Psoas muscle (tissue), 8 donors: ENCODE results near the gene DEUP1. TPM values are rescaled to one million over a fixed set of nuclear protein-coding genes. Genes with fewer than 3 reads are reported as not detected.

Experiments
- ATAC-seq, 4 donors: fragments of 200-7000 bp; cut with Tn5 transposase; one replicate each; pipeline ENCODE4 v1.9.1; 2020; ENCODE audit warnings: moderate library complexity in 3 of 4, mild to moderate bottlenecking in 2 of 4
- DNase-seq, 2 donors: peaks; one replicate each; pipeline ENCODE4 v3.0.0-alpha.2; 2020
- H3K27ac ChIP-seq: fragments of 200-600 bp; one replicate; pipeline ENCODE4 v1.8.0; 2022
- H3K27me3 ChIP-seq, 3 donors: fragments of 200-600 bp in 1 of 3; one replicate each; pipeline versions ENCODE4 v1.6.1 to v1.8.0; 2013 to 2022; ENCODE audit warnings: low read length in 2 of 3, mild to moderate bottlenecking in 2 of 3, moderate library complexity in 1 of 3; ENCODE audit not compliant: insufficient read depth in 3 of 3
- H3K36me3 ChIP-seq, 2 donors: fragments of 200-600 bp in 1 of 2; one replicate each; pipeline versions ENCODE4 v1.6.1 to v1.8.0; 2013 to 2022; ENCODE audit warnings: low read depth in 1 of 2, mild to moderate bottlenecking in 1 of 2, moderate library complexity in 1 of 2; ENCODE audit not compliant: insufficient read depth in 1 of 2
- H3K4me1 ChIP-seq: fragments of 200-600 bp; one replicate; pipeline ENCODE4 v1.8.0; 2022
- H3K4me3 ChIP-seq: fragments of 200-600 bp; one replicate; pipeline ENCODE4 v1.8.0; 2022; ENCODE audit warnings: mild to moderate bottlenecking
- H3K9me3 ChIP-seq: fragments of 200-600 bp; one replicate; pipeline ENCODE4 v1.8.0; 2022
- CTCF ChIP-seq: fragments of 200-600 bp; IDR thresholded peaks from one replicate; pipeline ENCODE4 v1.8.0; 2022; ENCODE audit warnings: antibody characterized with exemption
- WGBS, 3 donors: extraction: QIAGEN DNeasy Blood & Tissue Kit; methylation state at CpG; one replicate each; pipeline versions ENCODE4 v1.1.6 to v1.1.7; 2013; 5-methylcytosine and 5-hydroxymethylcytosine counted together
- intact Hi-C, 2 donors: fragments of 100-400 bp; cut with DNase I; formaldehyde crosslinking; loops; one replicate each; pipeline versions ENCODE4 v1.11.0 to v1.14.2; 2022
- polyA plus RNA-seq, 3 donors: library from polyadenylated mRNA; stranded (reverse); fragments of 200-250 nt; gene quantifications; one replicate each; pipeline ENCODE4 v1.2.3, GENCODE V29; 2013
- total RNA-seq, 4 donors: library from RNA; stranded (reverse); fragmentation: NEBNext Ultra II Directional in 2 of 4; extraction: Animal tissue kit (Norgen Biotek cat#: 25700) in 2 of 4; gene quantifications; one replicate each; pipeline versions ENCODE4 v1.2.1 to v1.2.4, GENCODE V29; 2021 to 2023
- donor health status: healthy with polysubstance abuse.
- donor health status: DM: no; HTN: no; CAD: no; lungs with moderate emphysema.
- donor health status: Bipolar disorder and iron deficiency.
- donor health status: healthy.
- donor health status: DM: yes; HTN: yes; CAD: no.
- donor health status: DM: no; HTN: no; CAD: no.
- donor health status: DM: no; HTN: no; CAD: no.
- donor health status: DM: yes; HTN: yes; CAD: no.

DEUP1 gene
- total and polyA plus RNA-seq, 7 donors = not detected

- H3K4me1 ChIP-seq = no peaks in the 10 kb centered on the region
- H3K9me3 ChIP-seq = no peaks in the 10 kb centered on the region
- no peaks in the 10 kb centered on the region for H3K36me3 ChIP-seq
- DNase-seq (no peak), ATAC-seq (no peak)
- intact Hi-C loops = no loop called here
- H3K27me3 ChIP-seq = no peaks in the 10 kb centered on the region
- no peak overlapping the region for H3K27ac ChIP-seq
- no peak overlapping the region for H3K4me3 ChIP-seq
- 55 to 65% (median 61%) methylated on average over 3 of the region's 3 CpGs for WGBS, 3 donors
- TF ChIP-seq CTCF = no peak
Measured at GRCh38 chr11:93464927-93465540, 134.5 kb downstream of the DEUP1 start.

- no peak for DNase-seq
Measured at GRCh38 chr11:93467054-93467453, 136.5 kb downstream of the DEUP1 start.

GRCh38 chr11:93468290-93468689 is 137.7 kb downstream of the DEUP1 start:
- ATAC-seq (no peak), DNase-seq (no peak)
- no peak for TF ChIP-seq CTCF
- no peaks in the 10 kb centered on the region for H3K9me3 ChIP-seq
- no peak overlapping the region for H3K4me3 ChIP-seq
- H3K27ac ChIP-seq = no peak overlapping the region
- no peaks in the 10 kb centered on the region for H3K4me1 ChIP-seq
- intact Hi-C loops = no loop called here
- H3K36me3 ChIP-seq = no peaks in the 10 kb centered on the region
- H3K27me3 ChIP-seq = no peaks in the 10 kb centered on the region
- WGBS, 3 donors = 59 to 71% (median 65%) methylated on average over 5 of the region's 5 CpGs

More at GRCh38 chr11:93467054-93467453, 136.5 kb downstream of the DEUP1 start:
- Histone ChIP-seq H3K36me3 (no peaks in the 10 kb centered on the region), H3K9me3 (no peaks in the 10 kb centered on the region), H3K4me3 (no peak overlapping the region), H3K4me1 (no peaks in the 10 kb centered on the region), H3K27me3 (no peaks in the 10 kb centered on the region), H3K27ac (no peak overlapping the region)
- no peak for ATAC-seq
- intact Hi-C loops = no loop called here
- no peak for TF ChIP-seq CTCF
- WGBS, 3 donors = 85 to 89% (median 87%) methylated on average over 4 of the region's 4 CpGs

- Histone ChIP-seq H3K4me1 (no peaks in the 10 kb centered on the region), H3K27me3 (no peaks in the 10 kb centered on the region), H3K9me3 (no peaks in the 10 kb centered on the region), H3K27ac (no peak overlapping the region), H3K4me3 (no peak overlapping the region), H3K36me3 (peaks cover 0 to 4% of the 10 kb centered on the region in 2 donors)
- DNase-seq (no peak), ATAC-seq (no peak)
- intact Hi-C loops = no loop called here
- TF ChIP-seq CTCF = no peak
- WGBS, 3 donors = 86 to 93% (median 87%) methylated on average over 1 of the region's 1 CpG
Measured at GRCh38 chr11:93474123-93474522, 143.6 kb downstream of the DEUP1 start.

- WGBS, 3 donors = 89 to 91% (median 89%) methylated on average over 3 of the region's 3 CpGs
- no peaks in the 10 kb centered on the region for H3K27me3 ChIP-seq
- intact Hi-C loops = no loop called here
- H3K36me3 ChIP-seq = peaks cover 0 to 5% of the 10 kb centered on the region in 2 donors
- no peaks in the 10 kb centered on the region for H3K4me1 ChIP-seq
- TF ChIP-seq CTCF = no peak
- H3K9me3 ChIP-seq = no peaks in the 10 kb centered on the region
- no peak for DNase-seq
- ATAC-seq = no peak
- H3K4me3 ChIP-seq = no peak overlapping the region
- no peak overlapping the region for H3K27ac ChIP-seq
Measured at GRCh38 chr11:93476796-93477195, 146.3 kb downstream of the DEUP1 start.
